ENCODE measurements around the gene DGKE. TPM values are rescaled to one million over a fixed set of nuclear protein-coding genes. Genes with fewer than 3 reads are reported as not detected.

DGKE gene
- total and polyA plus RNA-seq, 3 experiments from 2014 or later, result 4.9 to 30.5 (median 26.7) TPM

GRCh38 chr17:56819030-56819429, 14.9 kb upstream of the DGKE start:
- H3K4me1 ChIP-seq (ENCODE audit: insufficient read depth, low read length), result no peaks in the 10 kb centered on the region
- CTCF ChIA-PET, result interaction anchor here (1.0 to 5.2 kb wide), 16 partner anchors 16 to 142 kb away, joined by 3 to 42 read pairs (median 5); partner anchors contain the start of genes C17orf67, COIL and DGKE
- Mint-ChIP-seq H3K36me3 (peaks cover 0 to 3% (median 3%) of the 10 kb centered on the region in 3 donors), H3K27ac (no peak overlapping the region), H3K27me3 (no peaks in the 10 kb centered on the region), H3K9me3 (no peaks in the 10 kb centered on the region), H3K4me3 (no peak overlapping the region), H3K4me1 (peaks cover 5 to 6% (median 5%) of the 10 kb centered on the region in 3 donors)
- no peak overlapping the region for H3K4me3 ChIP-seq (ENCODE audit: low read length)
- no peaks in the 10 kb centered on the region for H3K27me3 ChIP-seq (ENCODE audit: insufficient read depth, low read length, poor library complexity, severe bottlenecking)
- no peaks in the 10 kb centered on the region for H3K9me3 ChIP-seq (ENCODE audit: low read length)
- POLR2A ChIA-PET, result interaction anchor here (1.5 kb wide), 1 partner anchor 15 kb away, joined by 10 read pairs; the partner anchor contains the start of genes C17orf67 and DGKE
- H3K36me3 ChIP-seq (ENCODE audit: insufficient read depth, low read length), result no peaks in the 10 kb centered on the region
- no peak overlapping the region for H3K27ac ChIP-seq (ENCODE audit: low read depth, low read length)
- DNase-seq, result no peak

GRCh38 chr17:56819431-56820145, 14.4 kb upstream of the DGKE start:
- Mint-ChIP-seq H3K27me3 (no peaks in the 10 kb centered on the region), H3K4me1 (peaks cover 5 to 6% (median 5%) of the 10 kb centered on the region in 3 donors), H3K4me3 (no peak overlapping the region), H3K9me3 (no peaks in the 10 kb centered on the region), H3K36me3 (peaks cover 3 to 7% (median 5%) of the 10 kb centered on the region in 3 donors), H3K27ac (peak overlapping the region in 1 of 8 donors; percentile 19)
- POLR2A ChIA-PET, result interaction anchor here (1.5 kb wide), 1 partner anchor 14 kb away, joined by 10 read pairs; the partner anchor contains the start of genes C17orf67 and DGKE
- Histone ChIP-seq H3K4me1 (ENCODE audit: insufficient read depth, low read length) (no peaks in the 10 kb centered on the region), H3K27me3 (ENCODE audit: insufficient read depth, low read length, poor library complexity, severe bottlenecking) (no peaks in the 10 kb centered on the region), H3K9me3 (ENCODE audit: low read length) (no peaks in the 10 kb centered on the region), H3K27ac (ENCODE audit: low read depth, low read length) (no peak overlapping the region), H3K4me3 (ENCODE audit: low read length) (no peak overlapping the region), H3K36me3 (ENCODE audit: insufficient read depth, low read length) (no peaks in the 10 kb centered on the region)
- peak; percentile 46 to 78 (median 58) for DNase-seq
- CTCF ChIA-PET, result interaction anchor here (0.5 to 5.2 kb wide), 28 partner anchors 10 to 267 kb away, joined by 3 to 42 read pairs (median 5); partner anchors contain the start of genes C17orf67, COIL, DGKE and TRIM25

- Mint-ChIP-seq H3K27ac (no peak overlapping the region), H3K4me1 (peaks cover 5 to 6% (median 5%) of the 10 kb centered on the region in 3 donors), H3K9me3 (no peaks in the 10 kb centered on the region), H3K27me3 (no peaks in the 10 kb centered on the region), H3K4me3 (no peak overlapping the region), H3K36me3 (peaks cover 3 to 6% (median 5%) of the 10 kb centered on the region in 3 donors)
- H3K27me3 ChIP-seq (ENCODE audit: insufficient read depth, low read length, poor library complexity, severe bottlenecking), result no peaks in the 10 kb centered on the region
- H3K4me3 ChIP-seq (ENCODE audit: low read length), result no peak overlapping the region
- no peak for DNase-seq
- no peak overlapping the region for H3K27ac ChIP-seq (ENCODE audit: low read depth, low read length)
- CTCF ChIA-PET, result interaction anchor here (0.5 to 5.2 kb wide), 26 partner anchors 9 to 266 kb away, joined by 3 to 42 read pairs (median 5); partner anchors contain the start of genes C17orf67, DGKE and TRIM25
- H3K36me3 ChIP-seq (ENCODE audit: insufficient read depth, low read length), result no peaks in the 10 kb centered on the region
- H3K9me3 ChIP-seq (ENCODE audit: low read length), result no peaks in the 10 kb centered on the region
- H3K4me1 ChIP-seq (ENCODE audit: insufficient read depth, low read length), result no peaks in the 10 kb centered on the region
- POLR2A ChIA-PET, result interaction anchor here (1.5 kb wide), 1 partner anchor 14 kb away, joined by 10 read pairs; the partner anchor contains the start of genes C17orf67 and DGKE
Measured at GRCh38 chr17:56820207-56820606, 13.7 kb upstream of the DGKE start.

GRCh38 chr17:56821847-56822534, 12.0 kb upstream of the DGKE start:
- ChIA-PET CTCF (interaction anchor here (5.2 kb wide), 1 partner anchor 117 kb away, joined by 36 read pairs; no protein-coding TSS in a partner anchor), POLR2A (no interaction called here)
- H3K27me3 ChIP-seq (ENCODE audit: insufficient read depth, low read length, poor library complexity, severe bottlenecking), result no peaks in the 10 kb centered on the region
- H3K9me3 ChIP-seq (ENCODE audit: low read length), result no peaks in the 10 kb centered on the region
- H3K4me1 Mint-ChIP-seq, result peaks cover 5 to 6% (median 5%) of the 10 kb centered on the region in 3 donors
- no peak overlapping the region for H3K27ac Mint-ChIP-seq
- H3K36me3 ChIP-seq (ENCODE audit: insufficient read depth, low read length), result no peaks in the 10 kb centered on the region
- H3K4me3 ChIP-seq (ENCODE audit: low read length), result no peak overlapping the region
- H3K9me3 Mint-ChIP-seq, result no peaks in the 10 kb centered on the region
- H3K4me1 ChIP-seq (ENCODE audit: insufficient read depth, low read length), result no peaks in the 10 kb centered on the region
- H3K27me3 Mint-ChIP-seq, result no peaks in the 10 kb centered on the region
- peaks cover 3 to 6% (median 3%) of the 10 kb centered on the region in 3 donors for H3K36me3 Mint-ChIP-seq
- no peak overlapping the region for H3K27ac ChIP-seq (ENCODE audit: low read depth, low read length)
- H3K4me3 Mint-ChIP-seq, result no peak overlapping the region
- DNase-seq, result no peak

GRCh38 chr17:56822725-56823124, 11.2 kb upstream of the DGKE start:
- H3K4me1 Mint-ChIP-seq, result peaks cover 5 to 6% (median 5%) of the 10 kb centered on the region in 3 donors

GRCh38 chr17:56823848-56824247, 10.1 kb upstream of the DGKE start:
- Mint-ChIP-seq H3K27me3 (no peaks in the 10 kb centered on the region), H3K4me3 (no peak overlapping the region), H3K36me3 (peaks cover 3 to 14% (median 3%) of the 10 kb centered on the region in 3 donors), H3K27ac (no peak overlapping the region), H3K9me3 (no peaks in the 10 kb centered on the region), H3K4me1 (peaks cover 5 to 10% (median 8%) of the 10 kb centered on the region in 3 donors)
- DNase-seq, result no peak
- Histone ChIP-seq H3K27ac (ENCODE audit: low read depth, low read length) (no peak overlapping the region), H3K9me3 (ENCODE audit: low read length) (no peaks in the 10 kb centered on the region), H3K27me3 (ENCODE audit: insufficient read depth, low read length, poor library complexity, severe bottlenecking) (no peaks in the 10 kb centered on the region), H3K36me3 (ENCODE audit: insufficient read depth, low read length) (no peaks in the 10 kb centered on the region), H3K4me3 (ENCODE audit: low read length) (no peak overlapping the region), H3K4me1 (ENCODE audit: insufficient read depth, low read length) (no peaks in the 10 kb centered on the region)
- POLR2A ChIA-PET, result interaction anchor here (0.8 kb wide), 1 partner anchor 11 kb away, joined by 3 read pairs; no protein-coding TSS in a partner anchor
- CTCF ChIA-PET, result interaction anchor here (0.8 kb wide), 1 partner anchor 116 kb away, joined by 4 read pairs; no protein-coding TSS in a partner anchor

More at GRCh38 chr17:56822725-56823124, 11.2 kb upstream of the DGKE start:
- no peaks in the 10 kb centered on the region for H3K27me3 ChIP-seq (ENCODE audit: insufficient read depth, low read length, poor library complexity, severe bottlenecking)
- POLR2A ChIA-PET, result no interaction called here
- Mint-ChIP-seq H3K36me3 (peaks cover 3 to 8% (median 3%) of the 10 kb centered on the region in 3 donors), H3K27me3 (no peaks in the 10 kb centered on the region), H3K9me3 (no peaks in the 10 kb centered on the region), H3K4me3 (no peak overlapping the region), H3K27ac (peak overlapping the region in 1 of 8 donors; percentile 41)
- CTCF ChIA-PET, result no interaction called here
- no peak overlapping the region for H3K4me3 ChIP-seq (ENCODE audit: low read length)
- no peaks in the 10 kb centered on the region for H3K36me3 ChIP-seq (ENCODE audit: insufficient read depth, low read length)
- H3K9me3 ChIP-seq (ENCODE audit: low read length), result no peaks in the 10 kb centered on the region
- H3K4me1 ChIP-seq (ENCODE audit: insufficient read depth, low read length), result no peaks in the 10 kb centered on the region
- DNase-seq, result no peak
- H3K27ac ChIP-seq (ENCODE audit: low read depth, low read length), result no peak overlapping the region

GRCh38 chr17:56824503-56824902, 9.4 kb upstream of the DGKE start:
- no peaks in the 10 kb centered on the region for H3K9me3 ChIP-seq (ENCODE audit: low read length)
- no peaks in the 10 kb centered on the region for H3K4me1 ChIP-seq (ENCODE audit: insufficient read depth, low read length)
- CTCF ChIA-PET, result interaction anchor here (1.0 kb wide), 2 partner anchors 115 to 136 kb away, joined by 3 to 4 read pairs; partner anchors contain the start of gene COIL
- Mint-ChIP-seq H3K4me3 (no peak overlapping the region), H3K9me3 (no peaks in the 10 kb centered on the region), H3K36me3 (peaks cover 3 to 18% (median 3%) of the 10 kb centered on the region in 3 donors), H3K27me3 (no peaks in the 10 kb centered on the region), H3K27ac (peak overlapping the region in 1 of 8 donors; percentile 11), H3K4me1 (peaks cover 3 to 11% (median 8%) of the 10 kb centered on the region in 3 donors)
- H3K27ac ChIP-seq (ENCODE audit: low read depth, low read length), result no peak overlapping the region
- DNase-seq, result no peak
- H3K4me3 ChIP-seq (ENCODE audit: low read length), result no peak overlapping the region
- no peaks in the 10 kb centered on the region for H3K27me3 ChIP-seq (ENCODE audit: insufficient read depth, low read length, poor library complexity, severe bottlenecking)
- POLR2A ChIA-PET, result no interaction called here
- H3K36me3 ChIP-seq (ENCODE audit: insufficient read depth, low read length), result no peaks in the 10 kb centered on the region

Measured in CD8-positive, alpha-beta memory T cell (primary cell).